SK-N-SH treated with all-trans-retinoic acid at 6 μM for 48 hours (cell line): ENCODE results near the gene FRMD8.

Experiments
- ATAC-seq: fragments of 200-7000 bp; cut with Tn5 transposase; 3 replicates; pipeline ENCODE4 v1.9.1; 2020; ENCODE audit warnings: mild to moderate bottlenecking, moderate library complexity
- ARNTL ChIP-seq: fragments of 450-650 bp; formaldehyde crosslinking; IDR thresholded peaks from 2 replicates; pipeline ENCODE4 v1.5.0; 2020; ENCODE audit warnings: low read depth, mild to moderate bottlenecking, moderate library complexity, borderline replicate concordance
- BACH2 ChIP-seq: fragments of 250-450 bp; sonication (Bioruptor Pico); IDR thresholded peaks from 2 replicates; pipeline ENCODE4 v1.9.0; 2021; ENCODE audit warnings: mild to moderate bottlenecking, borderline replicate concordance
- CREB5 ChIP-seq: fragments of 250-450 bp; sonication (Bioruptor Pico); IDR thresholded peaks from 2 replicates; pipeline ENCODE4 v1.5.1; 2020; ENCODE audit warnings: low read depth, mild to moderate bottlenecking, moderate library complexity
- CSDC2 ChIP-seq: fragments of 250-450 bp; sonication (Bioruptor Pico); IDR thresholded peaks from 2 replicates; pipeline ENCODE4 v1.5.0; 2020; ENCODE audit warnings: mild to moderate bottlenecking, moderate library complexity
- ESRRG ChIP-seq: fragments of 250-450 bp; sonication (Bioruptor Pico); IDR thresholded peaks from 2 replicates; pipeline ENCODE4 v1.6.1; 2021; ENCODE audit warnings: mild to moderate bottlenecking
- GLIS3 ChIP-seq: fragments of 250-450 bp; sonication (Bioruptor Pico); IDR thresholded peaks from 2 replicates; pipeline ENCODE4 v1.5.0; 2020; ENCODE audit warnings: mild to moderate bottlenecking, moderate library complexity
- ISL1 ChIP-seq: fragments of 250-450 bp; sonication (Bioruptor Pico); IDR thresholded peaks from 2 replicates; pipeline ENCODE4 v2.1.2; 2022; ENCODE audit warnings: mild to moderate bottlenecking, moderate library complexity
- OSR1 ChIP-seq: fragments of 250-450 bp; sonication (Bioruptor Pico); IDR thresholded peaks from 2 replicates; pipeline ENCODE4 v1.8.0; 2022; ENCODE audit warnings: moderate library complexity, mild to moderate bottlenecking, inconsistent platforms
- PPARA ChIP-seq: fragments of 250-450 bp; sonication (Bioruptor Pico); IDR thresholded peaks from 2 replicates; pipeline ENCODE4 v1.5.0; 2020; ENCODE audit warnings: mild to moderate bottlenecking, borderline replicate concordance
- RARB ChIP-seq: fragments of 250-450 bp; sonication (Bioruptor Pico); IDR thresholded peaks from 2 replicates; pipeline ENCODE4 v1.8.0; 2021; ENCODE audit warnings: mild to moderate bottlenecking, moderate library complexity
- SNAI2 ChIP-seq: fragments of 250-450 bp; sonication (Bioruptor Pico); IDR thresholded peaks from 2 replicates; pipeline ENCODE4 v1.5.0; 2020; ENCODE audit warnings: mild to moderate bottlenecking, moderate library complexity
- TCF4 ChIP-seq: fragments of 250-450 bp; sonication (Bioruptor Pico); IDR thresholded peaks from 2 replicates; pipeline ENCODE4 v1.8.0; 2021; ENCODE audit warnings: mild to moderate bottlenecking, moderate library complexity, borderline replicate concordance
- TOX ChIP-seq: fragments of 250-450 bp; sonication (Bioruptor Pico); IDR thresholded peaks from 2 replicates; pipeline ENCODE4 v1.8.0; 2021; ENCODE audit warnings: mild to moderate bottlenecking, moderate library complexity, borderline replicate concordance
- TSHZ2 ChIP-seq: fragments of 250-450 bp; sonication (Bioruptor Pico); IDR thresholded peaks from 2 replicates; pipeline ENCODE4 v1.5.0; 2020; ENCODE audit warnings: mild to moderate bottlenecking, moderate library complexity
- ZC3H10 ChIP-seq: fragments of 250-450 bp; sonication (Bioruptor Pico); IDR thresholded peaks from 2 replicates; pipeline ENCODE4 v1.5.1; 2021; ENCODE audit warnings: mild to moderate bottlenecking, moderate library complexity
- ZFP3 ChIP-seq: fragments of 250-450 bp; sonication (Bioruptor Pico); IDR thresholded peaks from 2 replicates; pipeline ENCODE4 v1.5.0; 2020; ENCODE audit warnings: mild to moderate bottlenecking, moderate library complexity
- ZFP30 ChIP-seq: fragments of 450-650 bp; formaldehyde crosslinking; IDR thresholded peaks from 2 replicates; pipeline ENCODE4 v1.5.0; 2022; ENCODE audit warnings: mild to moderate bottlenecking, moderate library complexity
- ZNF565 ChIP-seq: fragments of 450-650 bp; formaldehyde crosslinking; conservative IDR thresholded peaks from 2 replicates; pipeline ENCODE4 v1.5.0; 2020; ENCODE audit warnings: low read depth, mild to moderate bottlenecking, moderate library complexity
- ZNF70 ChIP-seq: fragments of 450-650 bp; formaldehyde crosslinking; IDR thresholded peaks from 2 replicates; pipeline ENCODE4 v1.5.0; 2020; ENCODE audit warnings: mild to moderate bottlenecking, moderate library complexity
- ZNF8 ChIP-seq: fragments of 450-650 bp; formaldehyde crosslinking; IDR thresholded peaks from 2 replicates; pipeline ENCODE4 v1.5.0; 2020; ENCODE audit warnings: mild to moderate bottlenecking, moderate library complexity
- TF ChIP-seq, protein P1 (sequence below): fragments of 250-450 bp; sonication (Bioruptor Pico); IDR thresholded peaks from 2 replicates; pipeline ENCODE4 v1.8.0; 2020; ENCODE audit warnings: mild to moderate bottlenecking, moderate library complexity, borderline replicate concordance
- TF ChIP-seq, protein P2 (sequence below): fragments of 250-450 bp; sonication (Bioruptor Pico); IDR thresholded peaks from 2 replicates; pipeline ENCODE4 v1.8.0; 2021; ENCODE audit warnings: low read depth, mild to moderate bottlenecking, moderate library complexity, borderline replicate concordance
- TF ChIP-seq, protein P3 (sequence below): fragments of 250-450 bp; sonication (Bioruptor Pico); IDR thresholded peaks from 2 replicates; pipeline ENCODE4 v1.5.1; 2021; ENCODE audit warnings: mild to moderate bottlenecking, moderate library complexity

The FRMD8 gene

DNA sequence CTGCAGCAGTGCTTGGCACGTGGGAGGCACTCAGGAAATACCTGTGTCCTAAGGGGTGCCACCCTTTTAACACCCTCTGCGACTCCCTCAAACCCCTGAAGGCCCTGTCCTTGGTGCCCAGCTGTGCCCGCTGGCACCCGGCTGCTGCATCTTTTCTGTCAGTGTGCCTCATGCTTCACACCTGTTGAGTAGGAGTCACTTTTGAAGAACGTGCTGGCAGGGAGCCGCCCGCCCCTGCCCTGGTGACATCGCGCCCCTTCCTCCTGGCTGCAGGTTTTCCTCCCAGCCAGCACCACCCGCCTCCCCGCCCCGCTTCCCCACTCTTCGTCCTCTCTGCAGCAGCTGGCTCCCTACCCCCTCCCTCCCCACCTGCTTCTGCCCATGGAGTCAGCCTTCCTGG lies 17.8 kb downstream of the FRMD8 start:
- TF ChIP-seq SNAI2 (CRISPR knock-in tag) (no peak), ZNF565 (CRISPR knock-in tag) (no peak), ZFP3 (CRISPR knock-in tag) (no peak), PPARA (no peak), ESRRG (CRISPR knock-in tag) (no peak), RARB (no peak), ZNF8 (no peak), ZFP30 (no peak), CSDC2 (CRISPR knock-in tag) (no peak), ZC3H10 (CRISPR knock-in tag) (no peak), CREB5 (CRISPR knock-in tag) (no peak), ZNF70 (CRISPR knock-in tag) (no peak), GLIS3 (CRISPR knock-in tag) (no peak), ARNTL (CRISPR knock-in tag) (no peak), ISL1 (no peak), TSHZ2 (no peak)
- TF ChIP-seq, protein P1, sequence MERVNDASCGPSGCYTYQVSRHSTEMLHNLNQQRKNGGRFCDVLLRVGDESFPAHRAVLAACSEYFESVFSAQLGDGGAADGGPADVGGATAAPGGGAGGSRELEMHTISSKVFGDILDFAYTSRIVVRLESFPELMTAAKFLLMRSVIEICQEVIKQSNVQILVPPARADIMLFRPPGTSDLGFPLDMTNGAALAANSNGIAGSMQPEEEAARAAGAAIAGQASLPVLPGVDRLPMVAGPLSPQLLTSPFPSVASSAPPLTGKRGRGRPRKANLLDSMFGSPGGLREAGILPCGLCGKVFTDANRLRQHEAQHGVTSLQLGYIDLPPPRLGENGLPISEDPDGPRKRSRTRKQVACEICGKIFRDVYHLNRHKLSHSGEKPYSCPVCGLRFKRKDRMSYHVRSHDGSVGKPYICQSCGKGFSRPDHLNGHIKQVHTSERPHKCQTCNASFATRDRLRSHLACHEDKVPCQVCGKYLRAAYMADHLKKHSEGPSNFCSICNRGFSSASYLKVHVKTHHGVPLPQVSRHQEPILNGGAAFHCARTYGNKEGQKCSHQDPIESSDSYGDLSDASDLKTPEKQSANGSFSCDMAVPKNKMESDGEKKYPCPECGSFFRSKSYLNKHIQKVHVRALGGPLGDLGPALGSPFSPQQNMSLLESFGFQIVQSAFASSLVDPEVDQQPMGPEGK (CRISPR knock-in tag): no peak
- TF ChIP-seq, protein P2, sequence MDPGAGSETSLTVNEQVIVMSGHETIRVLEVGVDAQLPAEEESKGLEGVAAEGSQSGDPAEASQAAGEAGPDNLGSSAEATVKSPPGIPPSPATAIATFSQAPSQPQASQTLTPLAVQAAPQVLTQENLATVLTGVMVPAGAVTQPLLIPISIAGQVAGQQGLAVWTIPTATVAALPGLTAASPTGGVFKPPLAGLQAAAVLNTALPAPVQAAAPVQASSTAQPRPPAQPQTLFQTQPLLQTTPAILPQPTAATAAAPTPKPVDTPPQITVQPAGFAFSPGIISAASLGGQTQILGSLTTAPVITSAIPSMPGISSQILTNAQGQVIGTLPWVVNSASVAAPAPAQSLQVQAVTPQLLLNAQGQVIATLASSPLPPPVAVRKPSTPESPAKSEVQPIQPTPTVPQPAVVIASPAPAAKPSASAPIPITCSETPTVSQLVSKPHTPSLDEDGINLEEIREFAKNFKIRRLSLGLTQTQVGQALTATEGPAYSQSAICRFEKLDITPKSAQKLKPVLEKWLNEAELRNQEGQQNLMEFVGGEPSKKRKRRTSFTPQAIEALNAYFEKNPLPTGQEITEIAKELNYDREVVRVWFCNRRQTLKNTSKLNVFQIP: no peak

GRCh38 chr11:65404638-65405339 lies 18.4 kb downstream of the FRMD8 start:
- TF ChIP-seq TOX (CRISPR knock-in tag): no peak
- no peak for TF ChIP-seq PPARA
- no peak for TF ChIP-seq ZNF8
- TF ChIP-seq ARNTL (CRISPR knock-in tag): no peak
- no peak for TF ChIP-seq BACH2
- no peak for TF ChIP-seq ZFP30
- TF ChIP-seq ESRRG (CRISPR knock-in tag): no peak
- no peak for TF ChIP-seq ZNF565 (CRISPR knock-in tag)
- no peak for ATAC-seq

More for the DNA sequence above, 17.8 kb downstream of the FRMD8 start:
- no peak for ATAC-seq

DNA sequence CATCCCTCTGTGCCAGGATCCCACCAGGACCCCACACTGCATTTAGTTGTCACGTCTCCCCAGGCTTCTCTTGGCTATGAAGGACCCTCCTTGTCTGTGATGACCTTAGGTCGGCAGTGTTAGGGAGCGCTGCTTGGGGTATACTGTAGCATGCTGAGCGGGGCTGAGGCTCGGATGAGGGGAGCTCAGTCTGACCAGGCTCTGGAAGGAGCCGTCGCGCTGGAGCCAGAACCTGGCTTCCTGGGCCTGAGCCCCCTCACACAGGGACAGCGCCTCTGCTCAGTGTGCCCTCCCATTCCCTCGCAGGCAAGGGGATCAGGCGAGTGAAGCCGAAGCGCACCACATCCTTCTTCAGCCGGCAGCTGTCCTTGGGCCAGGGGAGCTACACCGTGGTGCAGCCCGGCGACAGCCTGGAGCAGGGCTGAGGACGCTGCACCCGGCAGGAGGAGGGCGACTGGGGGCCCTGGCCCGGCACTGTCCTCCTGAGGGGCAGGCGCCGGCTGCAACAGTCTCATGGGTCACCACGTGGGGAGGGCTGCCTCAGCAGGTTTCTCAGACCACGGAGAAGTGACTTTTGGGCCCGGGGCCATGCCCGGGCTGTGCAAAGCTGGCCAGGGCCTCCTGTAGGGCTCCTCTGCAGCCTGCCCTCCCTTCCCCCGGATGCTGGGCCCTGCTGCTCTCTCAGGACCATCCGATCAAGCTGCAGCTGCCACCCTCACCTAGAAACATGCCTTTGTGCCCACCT lies 24.7 kb downstream of the FRMD8 start:
- ATAC-seq: no peak
- no peak for TF ChIP-seq OSR1 (CRISPR knock-in tag)
- no peak for TF ChIP-seq BACH2
- no peak for TF ChIP-seq ZFP3 (CRISPR knock-in tag)
- no peak for TF ChIP-seq ZNF70 (CRISPR knock-in tag)
- no peak for TF ChIP-seq GLIS3 (CRISPR knock-in tag)
- TF ChIP-seq, protein P1 (CRISPR knock-in tag): no peak
- no peak for TF ChIP-seq PPARA
- no peak for TF ChIP-seq TCF4 (CRISPR knock-in tag)
- no peak for TF ChIP-seq ZNF565 (CRISPR knock-in tag)
- no peak for TF ChIP-seq ZC3H10 (CRISPR knock-in tag)
- no peak for TF ChIP-seq ESRRG (CRISPR knock-in tag)
- TF ChIP-seq ZFP30: no peak
- TF ChIP-seq, protein P3, sequence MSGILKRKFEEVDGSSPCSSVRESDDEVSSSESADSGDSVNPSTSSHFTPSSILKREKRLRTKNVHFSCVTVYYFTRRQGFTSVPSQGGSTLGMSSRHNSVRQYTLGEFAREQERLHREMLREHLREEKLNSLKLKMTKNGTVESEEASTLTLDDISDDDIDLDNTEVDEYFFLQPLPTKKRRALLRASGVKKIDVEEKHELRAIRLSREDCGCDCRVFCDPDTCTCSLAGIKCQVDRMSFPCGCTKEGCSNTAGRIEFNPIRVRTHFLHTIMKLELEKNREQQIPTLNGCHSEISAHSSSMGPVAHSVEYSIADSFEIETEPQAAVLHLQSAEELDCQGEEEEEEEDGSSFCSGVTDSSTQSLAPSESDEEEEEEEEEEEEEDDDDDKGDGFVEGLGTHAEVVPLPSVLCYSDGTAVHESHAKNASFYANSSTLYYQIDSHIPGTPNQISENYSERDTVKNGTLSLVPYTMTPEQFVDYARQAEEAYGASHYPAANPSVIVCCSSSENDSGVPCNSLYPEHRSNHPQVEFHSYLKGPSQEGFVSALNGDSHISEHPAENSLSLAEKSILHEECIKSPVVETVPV (CRISPR knock-in tag): no peak
- no peak for TF ChIP-seq RARB
- TF ChIP-seq ARNTL (CRISPR knock-in tag): no peak
- TF ChIP-seq, protein P2: no peak
- TF ChIP-seq SNAI2 (CRISPR knock-in tag): no peak
